MV-4-11 (cell line): Measurements from ENCODE around the gene GRM5.
"Not testable (repeated sequence)": the region's sequence is repeated elsewhere in the genome, so short reads cannot be mapped to it uniquely, and the experiment has no call there.

Source experiments
- DNase-seq: peaks from one replicate; lab custom pipeline; 2025; lab: John Stamatoyannopoulos, UW

Gene GRM5

GRCh38 chr11:88972210-88972609 lies 93.6 kb downstream of the GRM5 start:
- no peak for DNase-seq

GRCh38 chr11:88961621-88962020 lies 104.2 kb downstream of the GRM5 start:
- not testable (repeated sequence) for DNase-seq

DNA sequence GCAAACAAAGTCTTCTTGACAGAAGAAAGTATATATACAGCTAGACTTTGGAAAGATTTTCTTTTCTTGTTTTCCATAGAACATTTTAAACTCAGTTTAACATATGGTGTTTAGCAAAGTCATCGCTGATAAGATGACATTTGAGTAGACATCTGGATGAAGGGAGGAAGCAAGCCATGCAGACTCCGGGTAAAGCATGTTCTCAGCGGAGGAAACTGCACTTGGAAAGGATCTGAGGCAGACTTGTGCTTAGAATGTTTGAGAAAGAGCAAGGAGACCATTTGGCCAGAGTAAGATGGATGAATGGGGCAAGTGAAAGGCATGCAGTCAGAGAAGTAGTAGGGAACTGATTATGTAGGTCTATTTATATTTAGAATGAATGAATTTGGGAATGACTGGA lies 105.9 kb downstream of the GRM5 start:
- DNase-seq = not testable (repeated sequence)

- no peak for DNase-seq
Measured at GRCh38 chr11:88950975-88951374, 114.8 kb downstream of the GRM5 start.

DNA sequence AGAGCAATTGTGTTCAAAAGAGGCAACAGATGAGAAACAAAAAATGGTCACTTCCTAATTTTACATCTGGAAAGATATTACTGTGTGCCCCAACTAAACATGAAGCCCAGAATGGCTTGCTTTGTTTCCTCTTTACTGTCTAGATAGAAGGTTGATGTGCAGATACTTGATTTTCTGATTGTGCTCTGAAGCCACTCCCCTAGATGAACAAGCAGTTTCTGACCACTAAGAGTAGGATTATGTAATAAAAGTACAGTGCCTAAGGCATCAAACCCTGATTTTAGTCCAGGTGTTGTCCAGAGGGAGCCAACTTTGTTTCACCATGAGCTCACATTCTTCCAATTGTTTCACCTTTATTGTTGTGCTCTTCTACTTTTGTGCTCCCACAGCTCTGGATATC lies 116.9 kb downstream of the GRM5 start:
- not testable (repeated sequence) for DNase-seq

DNA sequence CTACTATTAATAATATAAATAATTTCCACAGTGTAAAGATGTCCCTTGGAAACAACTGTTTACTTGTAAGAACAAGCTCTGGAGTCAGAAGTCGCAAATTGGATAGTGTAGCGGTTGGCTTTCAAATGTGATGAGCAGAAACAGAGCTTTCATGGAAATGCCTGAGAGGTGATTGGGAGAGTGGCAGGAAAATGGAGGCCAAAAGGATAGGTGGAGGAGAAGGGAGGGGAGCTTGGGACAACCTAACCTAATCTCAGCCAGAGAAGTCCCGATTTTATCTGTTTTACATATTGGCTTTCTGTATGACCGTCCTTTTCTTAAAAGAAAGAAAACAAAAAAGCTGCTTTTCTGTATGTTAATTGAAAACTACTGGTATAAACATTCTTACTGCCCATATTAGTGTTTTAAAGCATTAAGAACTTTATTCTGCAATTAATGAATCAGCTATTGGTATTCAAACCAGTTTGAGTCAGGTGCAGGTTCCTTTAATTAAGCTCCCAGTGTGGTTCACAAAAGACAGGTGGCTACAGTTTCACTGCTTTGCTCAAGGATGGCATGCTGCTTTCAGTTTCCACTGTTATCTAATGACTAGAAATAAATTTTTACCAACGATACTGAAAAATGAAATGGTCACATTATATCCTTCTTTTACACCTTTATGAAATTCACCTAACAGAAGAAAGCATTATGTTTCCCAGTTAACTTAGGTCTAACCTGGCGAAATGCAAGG lies 117.8 kb downstream of the GRM5 start:
- not testable (repeated sequence) for DNase-seq

GRCh38 chr11:88929665-88930064 lies 136.1 kb downstream of the GRM5 start:
- DNase-seq = not testable (repeated sequence)

DNA sequence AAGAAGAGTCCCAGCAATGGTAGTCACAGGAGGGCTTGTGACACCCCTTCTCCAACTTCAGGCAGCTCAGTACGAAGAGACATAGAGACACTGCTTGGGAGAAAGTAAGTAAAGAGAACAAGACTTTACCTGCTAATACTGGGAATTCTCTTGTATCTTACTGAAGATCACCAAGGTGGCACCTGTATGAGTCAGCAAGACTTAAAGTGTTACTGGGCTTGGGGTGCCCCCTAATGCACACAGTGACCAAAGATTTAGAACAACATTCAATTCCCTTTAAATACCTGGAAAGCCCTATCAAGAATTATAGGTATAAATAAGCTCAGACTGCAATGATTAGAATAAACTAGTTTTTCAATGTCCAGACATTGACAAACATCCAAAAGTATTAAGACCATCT lies 148.7 kb downstream of the GRM5 start:
- not testable (repeated sequence) for DNase-seq

DNA sequence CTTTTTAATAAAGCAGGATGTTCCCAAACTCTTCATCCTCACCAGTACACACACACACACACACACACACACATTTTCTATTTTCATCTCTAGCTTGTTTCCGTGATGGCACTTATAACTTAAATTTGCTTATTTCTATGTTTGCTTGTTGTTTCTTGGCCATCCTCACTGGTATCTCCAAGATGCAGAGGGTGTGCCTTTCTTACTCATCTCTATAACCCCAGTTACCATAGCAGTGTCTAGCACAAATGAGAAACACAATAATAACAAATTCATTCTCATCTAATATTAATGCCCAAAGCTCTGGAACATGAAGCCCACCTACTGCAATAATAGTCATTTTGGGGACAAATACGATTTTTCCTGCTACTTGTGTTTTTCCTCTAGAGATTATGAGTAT lies 156.3 kb downstream of the GRM5 start:
- no peak for DNase-seq

- DNase-seq = not testable (repeated sequence)
Measured at GRCh38 chr11:88901436-88901835, 164.3 kb downstream of the GRM5 start.

GRCh38 chr11:88888855-88889254 lies 176.9 kb downstream of the GRM5 start:
- DNase-seq = not testable (repeated sequence)

DNA sequence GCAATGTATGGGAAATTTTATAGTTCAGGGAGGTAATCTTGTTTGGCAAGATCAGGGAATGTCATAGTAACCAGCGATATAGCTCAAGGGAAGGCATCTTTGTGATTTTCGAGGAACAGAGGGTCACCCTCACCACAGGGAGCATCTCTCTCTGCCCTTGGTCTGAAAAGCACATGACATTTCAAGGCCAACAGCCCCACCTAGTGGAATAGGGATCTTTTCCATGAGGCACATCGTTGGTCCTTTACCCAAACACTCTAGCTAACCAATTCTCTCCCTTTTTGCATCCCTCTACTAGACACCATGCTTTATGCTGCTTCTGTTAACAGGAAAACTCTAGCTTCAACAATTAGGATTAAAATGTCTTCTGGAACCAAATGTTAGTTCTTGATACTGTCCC lies 179.0 kb downstream of the GRM5 start:
- peak; percentile 12 for DNase-seq

- DNase-seq = not testable (repeated sequence)
Measured at GRCh38 chr11:88882800-88883199, 183.0 kb downstream of the GRM5 start.

GRCh38 chr11:88861618-88862017 lies 204.2 kb downstream of the GRM5 start:
- no peak for DNase-seq

- not testable (repeated sequence) for DNase-seq
Measured at GRCh38 chr11:88860431-88860830, 205.4 kb downstream of the GRM5 start.

DNA sequence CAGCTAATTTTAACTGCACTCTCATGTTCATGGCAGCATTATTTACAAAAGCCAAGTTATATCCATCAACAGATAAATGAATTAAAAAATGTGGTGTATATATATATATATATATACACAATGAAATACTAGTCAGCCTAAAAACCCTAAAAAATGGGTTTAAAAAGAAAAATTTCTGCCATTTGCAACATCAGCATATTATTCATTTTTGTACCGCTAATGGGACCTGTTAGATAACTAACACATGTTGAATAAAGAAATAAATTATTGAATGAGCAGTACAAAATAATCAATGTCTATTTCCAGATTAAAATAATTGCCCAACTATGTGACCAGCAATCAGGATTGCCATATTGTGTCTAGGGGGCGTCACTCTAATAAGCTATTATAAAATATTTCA lies 211.8 kb downstream of the GRM5 start:
- not testable (repeated sequence) for DNase-seq

DNA sequence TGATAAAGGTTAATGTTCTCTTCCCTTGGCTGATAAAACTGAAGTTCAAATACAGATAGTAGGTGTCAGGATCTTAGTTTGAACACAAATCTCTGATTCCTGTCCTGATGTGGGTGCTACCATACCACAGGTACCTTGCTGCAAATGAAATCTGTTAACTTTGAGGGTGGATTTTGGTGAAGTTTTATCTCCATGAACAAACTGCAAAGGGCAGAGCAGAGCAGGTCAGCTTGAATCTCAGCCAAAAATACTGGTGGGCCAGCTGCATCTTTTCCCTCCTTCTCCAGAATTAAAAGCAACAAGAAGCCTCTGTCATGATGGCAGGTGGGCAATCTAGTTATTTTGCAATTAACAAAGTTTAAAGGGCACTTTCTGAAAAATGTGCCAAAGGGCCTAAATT lies 214.2 kb downstream of the GRM5 start:
- not testable (repeated sequence) for DNase-seq

DNA sequence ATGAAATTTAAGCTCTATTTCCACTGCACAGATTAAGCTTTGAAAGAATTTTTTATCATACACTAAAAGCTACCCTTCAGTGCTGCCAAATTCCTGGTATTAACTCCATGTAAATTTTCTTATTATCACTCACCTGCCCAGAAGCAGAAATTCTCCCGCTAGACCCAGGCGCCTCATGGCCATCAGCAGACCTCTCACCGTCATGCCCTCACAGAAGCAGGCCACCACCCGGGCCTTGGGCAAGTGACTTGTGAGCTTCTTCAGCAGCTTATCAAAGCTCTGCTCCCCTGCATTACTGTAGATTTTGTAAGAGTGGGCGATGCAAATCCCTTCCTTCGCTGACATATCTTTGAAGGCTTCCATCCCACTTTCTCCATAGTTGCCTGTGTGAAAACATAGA lies 216.0 kb downstream of the GRM5 start:
- DNase-seq = not testable (repeated sequence)

GRCh38 chr11:88849368-88849767 lies 216.4 kb downstream of the GRM5 start:
- no peak for DNase-seq

DNA sequence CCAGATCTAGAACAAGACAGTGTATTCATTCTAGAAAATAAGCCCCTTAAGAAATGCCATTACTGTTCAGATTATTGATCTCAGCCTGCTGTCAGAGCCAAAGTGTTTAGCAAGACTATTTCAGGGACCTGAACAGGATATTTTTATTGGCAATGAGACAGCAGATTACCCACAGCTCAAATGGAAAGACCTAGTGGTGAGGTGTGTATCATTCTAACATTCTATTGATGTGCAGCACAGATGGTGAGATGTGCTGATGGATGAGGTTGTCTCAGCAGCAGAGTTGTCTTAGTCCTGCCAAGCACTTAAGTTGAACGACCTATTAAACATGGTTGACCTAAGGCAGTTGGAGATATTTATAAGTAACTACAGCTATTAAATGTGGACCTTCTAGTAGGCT lies 219.5 kb downstream of the GRM5 start:
- not testable (repeated sequence) for DNase-seq

DNA sequence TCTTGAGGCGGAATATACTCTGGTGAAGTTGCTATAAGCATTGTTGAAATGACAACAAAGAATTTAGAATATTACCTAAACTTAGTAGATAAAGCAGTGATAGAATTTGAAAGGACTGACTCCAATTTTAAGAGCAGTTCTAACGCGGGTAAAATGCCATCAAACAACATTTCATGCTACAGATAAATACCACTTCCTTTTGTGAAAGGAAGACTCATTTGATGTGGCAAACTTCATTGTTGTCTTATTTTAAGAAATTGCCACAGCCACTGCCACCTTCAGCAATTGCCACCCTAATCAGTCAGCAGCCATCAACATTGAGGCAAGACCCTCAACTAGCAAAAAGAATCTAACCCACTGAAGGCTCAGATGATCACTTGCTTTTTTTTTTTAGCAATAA lies 220.8 kb downstream of the GRM5 start:
- not testable (repeated sequence) for DNase-seq

DNA sequence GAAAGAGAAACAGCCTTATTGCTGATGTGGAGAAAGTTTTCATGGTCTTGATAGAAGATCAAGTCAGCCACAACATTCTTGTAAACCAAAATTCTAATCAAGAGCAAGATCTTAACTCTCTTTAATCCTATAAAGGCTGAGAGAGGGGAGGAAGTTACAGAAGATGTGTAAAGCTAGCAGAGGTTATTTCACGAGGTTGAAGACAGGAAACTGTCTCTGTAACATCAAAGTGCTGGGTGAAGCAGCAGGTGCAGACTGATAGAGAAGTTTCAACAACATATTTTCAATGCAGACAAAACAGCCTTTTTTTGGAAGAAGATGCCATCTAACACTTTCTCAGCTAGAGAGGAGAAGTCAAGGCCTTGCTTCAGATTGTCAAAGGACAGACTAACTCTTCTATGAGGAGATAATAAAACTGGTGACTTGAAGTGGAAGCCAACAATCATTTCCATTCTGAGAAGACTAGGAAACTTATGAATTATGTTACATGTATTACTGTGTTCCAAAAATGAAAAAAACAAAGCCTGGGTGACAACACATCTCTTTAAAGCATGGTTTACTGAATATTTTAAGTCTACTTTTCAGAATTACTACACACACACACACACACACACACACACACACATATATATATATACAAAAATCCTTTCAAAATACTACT lies 221.9 kb downstream of the GRM5 start:
- DNase-seq = not testable (repeated sequence)

GRCh38 chr11:88838139-88838538 lies 227.6 kb downstream of the GRM5 start:
- not testable (repeated sequence) for DNase-seq

DNA sequence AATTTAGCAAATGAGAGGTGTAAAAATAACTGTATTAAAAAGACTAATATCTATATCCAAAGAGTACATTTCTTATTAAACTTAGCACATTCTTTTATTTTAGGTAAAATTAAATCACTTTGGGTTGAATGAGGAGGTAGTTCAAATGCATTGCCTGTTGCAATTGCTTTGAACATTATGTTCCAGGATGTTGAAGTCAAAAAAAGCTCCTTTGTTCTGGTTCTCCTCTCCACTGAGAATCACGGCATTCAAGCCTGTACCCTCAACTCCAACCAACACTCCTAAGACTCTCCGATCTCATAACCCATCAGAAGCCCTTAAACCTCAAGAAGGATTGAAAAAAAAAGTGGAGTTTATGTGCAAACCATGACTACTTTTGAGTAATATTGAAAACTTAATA lies 230.1 kb downstream of the GRM5 start:
- not testable (repeated sequence) for DNase-seq
